Measurements from ENCODE around the gene NCK2.
"Not testable (repeated sequence)": the region's sequence is repeated elsewhere in the genome, so short reads cannot be mapped to it uniquely, and the experiment has no call there.

The NCK2 gene

DNA sequence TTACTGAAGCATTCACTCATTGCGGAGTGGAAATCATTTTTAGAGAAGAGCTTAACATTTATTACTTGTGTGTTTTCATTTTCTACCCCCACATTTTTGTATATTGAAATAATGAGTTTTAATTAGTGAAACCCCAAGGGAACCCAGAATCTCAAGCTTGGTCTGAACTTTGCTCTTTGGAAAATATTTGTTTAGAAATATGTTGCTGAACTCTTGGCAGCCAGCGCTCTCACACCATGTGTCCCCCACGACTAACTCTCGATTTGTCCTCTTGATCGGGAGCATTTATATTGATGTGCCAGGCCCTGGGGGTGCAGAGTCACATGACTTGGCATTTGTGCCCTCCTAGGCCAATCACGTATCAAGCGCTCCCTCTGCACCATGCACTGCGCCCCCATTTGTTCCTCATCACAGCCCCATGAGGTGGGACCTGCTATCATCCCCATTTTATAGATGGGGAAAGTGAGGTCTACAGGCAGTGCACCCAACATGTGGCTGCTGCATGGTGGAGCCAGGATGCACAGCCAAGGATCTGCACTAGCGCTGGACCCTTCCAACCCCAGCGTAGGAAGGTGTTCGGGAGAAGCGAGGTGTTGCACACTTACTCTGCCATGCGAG, 149.7 kb downstream of the NCK2 start:
- Histone ChIP-seq H3K9me3 (no peaks in the 10 kb centered on the region), H3K27me3 (no peaks in the 10 kb centered on the region), H3K4me1 (no peaks in the 10 kb centered on the region), H3K4me3 (ENCODE audit: low read depth, low read length) (no peak overlapping the region), H3K36me3 (no peaks in the 10 kb centered on the region)
- DNase-seq, result no peak
- TF ChIP-seq, protein P1, sequence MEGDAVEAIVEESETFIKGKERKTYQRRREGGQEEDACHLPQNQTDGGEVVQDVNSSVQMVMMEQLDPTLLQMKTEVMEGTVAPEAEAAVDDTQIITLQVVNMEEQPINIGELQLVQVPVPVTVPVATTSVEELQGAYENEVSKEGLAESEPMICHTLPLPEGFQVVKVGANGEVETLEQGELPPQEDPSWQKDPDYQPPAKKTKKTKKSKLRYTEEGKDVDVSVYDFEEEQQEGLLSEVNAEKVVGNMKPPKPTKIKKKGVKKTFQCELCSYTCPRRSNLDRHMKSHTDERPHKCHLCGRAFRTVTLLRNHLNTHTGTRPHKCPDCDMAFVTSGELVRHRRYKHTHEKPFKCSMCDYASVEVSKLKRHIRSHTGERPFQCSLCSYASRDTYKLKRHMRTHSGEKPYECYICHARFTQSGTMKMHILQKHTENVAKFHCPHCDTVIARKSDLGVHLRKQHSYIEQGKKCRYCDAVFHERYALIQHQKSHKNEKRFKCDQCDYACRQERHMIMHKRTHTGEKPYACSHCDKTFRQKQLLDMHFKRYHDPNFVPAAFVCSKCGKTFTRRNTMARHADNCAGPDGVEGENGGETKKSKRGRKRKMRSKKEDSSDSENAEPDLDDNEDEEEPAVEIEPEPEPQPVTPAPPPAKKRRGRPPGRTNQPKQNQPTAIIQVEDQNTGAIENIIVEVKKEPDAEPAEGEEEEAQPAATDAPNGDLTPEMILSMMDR (IDR thresholded peaks at IDR 0.05; ENCODE audit: low read depth, low read length), result no peak

DNA sequence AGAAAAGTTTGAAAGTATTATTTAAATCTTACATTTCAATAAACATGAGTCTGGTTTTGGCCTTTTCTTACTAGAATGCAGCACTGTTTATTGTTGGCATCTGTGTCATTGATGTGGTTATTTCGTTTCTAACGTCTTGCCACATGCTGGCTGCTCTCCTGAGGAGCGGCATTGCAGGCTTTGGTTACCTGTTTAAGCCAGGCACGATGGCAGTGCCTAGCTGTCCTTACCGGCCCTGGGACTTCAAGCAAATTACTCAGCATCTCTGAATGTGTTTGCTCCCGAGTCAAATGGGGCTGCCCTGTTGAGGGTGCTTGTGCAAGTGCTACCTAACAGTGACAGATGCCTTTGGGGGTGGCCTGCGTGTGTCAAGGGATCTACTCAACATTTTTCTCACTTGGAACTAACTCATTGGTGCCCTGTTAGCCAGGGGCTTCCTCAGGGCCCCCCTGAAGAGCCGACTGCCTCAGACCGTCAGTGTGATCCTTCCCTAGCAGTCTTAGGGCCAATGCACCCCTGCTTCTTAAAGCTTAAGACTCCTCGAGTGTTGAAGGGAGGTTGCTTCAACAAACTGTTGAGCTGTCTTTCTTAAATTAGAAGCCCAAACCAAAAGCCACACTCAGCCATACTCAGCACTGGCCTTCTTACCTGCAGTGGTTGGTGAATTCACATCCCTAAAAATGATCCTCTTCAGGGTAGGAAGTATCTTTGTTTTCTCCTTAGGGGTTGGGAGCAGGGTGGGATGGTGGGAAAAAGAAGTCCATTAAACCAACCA, 151.5 kb downstream of the NCK2 start:
- no peaks in the 10 kb centered on the region for H3K4me1 ChIP-seq
- no peaks in the 10 kb centered on the region for H3K9me3 ChIP-seq
- no peak overlapping the region for H3K4me3 ChIP-seq (ENCODE audit: low read depth, low read length)
- H3K36me3 ChIP-seq, result no peaks in the 10 kb centered on the region
- H3K27me3 ChIP-seq, result no peaks in the 10 kb centered on the region
- TF ChIP-seq, protein P1 (IDR thresholded peaks at IDR 0.05; ENCODE audit: low read depth, low read length), result no peak
- DNase-seq, result no peak

DNA sequence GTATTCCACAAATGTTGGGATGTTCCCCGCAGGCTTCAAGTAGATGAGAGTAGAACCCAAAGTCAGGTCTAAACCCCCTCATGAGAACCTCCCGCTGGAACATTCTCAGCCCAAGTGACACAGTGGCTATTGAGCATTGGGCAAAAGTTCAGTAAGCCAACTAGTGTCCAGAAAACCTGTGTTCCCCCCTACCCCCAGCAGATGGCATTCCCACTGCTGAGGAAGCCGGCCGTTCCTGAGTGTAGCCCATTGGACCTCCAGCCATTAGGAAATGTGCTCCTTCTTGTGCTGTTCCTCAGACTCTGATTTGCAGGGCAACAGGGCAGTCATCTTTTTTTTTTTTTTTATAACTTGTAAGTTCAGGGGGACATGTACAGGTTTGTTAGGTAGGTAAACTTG, 152.1 kb downstream of the NCK2 start:
- H3K9me3 ChIP-seq, result no peaks in the 10 kb centered on the region
- H3K27me3 ChIP-seq, result no peaks in the 10 kb centered on the region
- no peak overlapping the region for H3K4me3 ChIP-seq (ENCODE audit: low read depth, low read length)
- H3K36me3 ChIP-seq, result no peaks in the 10 kb centered on the region
- H3K4me1 ChIP-seq, result no peaks in the 10 kb centered on the region
- DNase-seq, result no peak
- TF ChIP-seq, protein P1 (IDR thresholded peaks at IDR 0.05; ENCODE audit: low read depth, low read length), result no peak

DNA sequence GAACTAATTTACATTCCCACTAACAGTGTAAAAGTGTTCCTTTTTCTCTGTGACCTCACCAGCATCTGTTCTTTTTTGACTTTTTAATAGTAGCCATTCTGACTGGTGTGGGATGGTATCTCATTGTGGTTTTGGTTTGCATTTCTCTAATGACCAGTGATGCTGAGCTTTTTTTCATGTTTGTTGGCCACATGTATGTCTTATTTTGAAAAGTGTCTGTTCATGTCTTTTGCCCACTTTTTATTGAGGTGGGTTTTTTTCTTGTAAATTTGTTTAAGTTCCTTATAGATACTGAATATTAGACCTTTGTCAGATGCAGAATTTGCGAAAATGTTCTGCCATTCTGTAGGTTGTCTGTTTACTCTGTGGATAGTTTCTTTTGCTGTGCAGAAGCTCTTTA, 153.0 kb downstream of the NCK2 start:
- H3K4me3 ChIP-seq (ENCODE audit: low read depth, low read length); H3K4me1 ChIP-seq; H3K9me3 ChIP-seq; H3K36me3 ChIP-seq; H3K27me3 ChIP-seq; DNase-seq: not testable (repeated sequence)

DNA sequence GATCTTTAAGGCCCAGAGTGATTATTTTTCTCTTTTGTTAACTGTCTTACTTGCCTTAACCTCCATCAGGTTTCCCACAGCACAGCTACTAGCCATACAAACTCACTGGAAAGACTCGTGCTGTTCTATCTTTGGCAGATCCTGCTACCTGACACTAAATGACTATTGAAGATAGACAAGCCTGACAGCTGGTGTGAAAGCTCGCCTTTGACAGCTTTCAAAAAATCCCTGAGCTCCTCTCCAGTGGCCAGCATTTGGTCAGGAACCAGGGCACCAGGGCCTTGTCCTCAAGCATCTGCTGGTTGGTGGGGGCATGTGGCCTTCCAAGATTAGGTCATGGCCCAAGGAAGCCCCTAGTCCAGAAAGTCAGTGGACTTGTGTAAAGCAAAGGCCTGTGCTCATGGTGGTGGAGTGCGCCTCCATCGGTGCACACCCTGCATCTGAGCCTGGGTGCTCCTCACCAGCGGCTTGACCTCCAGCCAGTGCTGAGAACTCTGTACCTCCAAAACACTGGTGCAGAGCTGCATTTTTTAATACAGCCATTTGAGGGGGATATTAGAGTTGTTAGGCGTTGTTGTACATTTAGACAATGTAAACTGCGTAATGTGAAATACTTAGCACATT, 158.5 kb downstream of the NCK2 start:
- Histone ChIP-seq H3K27me3 (no peaks in the 10 kb centered on the region), H3K4me1 (no peaks in the 10 kb centered on the region), H3K9me3 (no peaks in the 10 kb centered on the region), H3K4me3 (ENCODE audit: low read depth, low read length) (no peak overlapping the region), H3K36me3 (no peaks in the 10 kb centered on the region)
- TF ChIP-seq, protein P1 (IDR thresholded peaks at IDR 0.05; ENCODE audit: low read depth, low read length), result no peak
- DNase-seq, result no peak

DNA sequence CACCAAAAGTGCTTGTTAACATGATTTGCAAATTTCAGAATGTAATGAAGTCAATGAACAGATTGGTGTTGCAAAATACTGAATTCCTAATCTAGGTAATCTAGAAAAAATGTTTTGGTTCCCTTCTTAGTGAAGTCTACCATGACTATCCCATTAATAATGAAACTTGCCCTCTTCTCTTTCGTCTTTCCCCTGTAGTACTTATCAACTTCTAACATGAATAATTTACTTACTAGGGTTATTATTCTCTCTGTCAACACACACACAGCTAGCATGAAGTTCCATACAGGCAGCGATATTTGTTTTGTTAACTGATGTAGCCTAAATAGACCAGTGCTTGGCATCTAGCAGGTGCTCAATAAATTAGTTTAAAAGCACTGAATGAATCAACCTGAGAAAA, 160.2 kb downstream of the NCK2 start:
- H3K36me3 ChIP-seq, result no peaks in the 10 kb centered on the region
- no peaks in the 10 kb centered on the region for H3K27me3 ChIP-seq
- TF ChIP-seq, protein P1 (IDR thresholded peaks at IDR 0.05; ENCODE audit: low read depth, low read length), result no peak
- H3K4me3 ChIP-seq (ENCODE audit: low read depth, low read length), result no peak overlapping the region
- no peak for DNase-seq
- no peaks in the 10 kb centered on the region for H3K4me1 ChIP-seq
- H3K9me3 ChIP-seq, result no peaks in the 10 kb centered on the region

All from BE2C (cell line).